Measurements from ENCODE around the gene LCN12.

Gene LCN12

DNA sequence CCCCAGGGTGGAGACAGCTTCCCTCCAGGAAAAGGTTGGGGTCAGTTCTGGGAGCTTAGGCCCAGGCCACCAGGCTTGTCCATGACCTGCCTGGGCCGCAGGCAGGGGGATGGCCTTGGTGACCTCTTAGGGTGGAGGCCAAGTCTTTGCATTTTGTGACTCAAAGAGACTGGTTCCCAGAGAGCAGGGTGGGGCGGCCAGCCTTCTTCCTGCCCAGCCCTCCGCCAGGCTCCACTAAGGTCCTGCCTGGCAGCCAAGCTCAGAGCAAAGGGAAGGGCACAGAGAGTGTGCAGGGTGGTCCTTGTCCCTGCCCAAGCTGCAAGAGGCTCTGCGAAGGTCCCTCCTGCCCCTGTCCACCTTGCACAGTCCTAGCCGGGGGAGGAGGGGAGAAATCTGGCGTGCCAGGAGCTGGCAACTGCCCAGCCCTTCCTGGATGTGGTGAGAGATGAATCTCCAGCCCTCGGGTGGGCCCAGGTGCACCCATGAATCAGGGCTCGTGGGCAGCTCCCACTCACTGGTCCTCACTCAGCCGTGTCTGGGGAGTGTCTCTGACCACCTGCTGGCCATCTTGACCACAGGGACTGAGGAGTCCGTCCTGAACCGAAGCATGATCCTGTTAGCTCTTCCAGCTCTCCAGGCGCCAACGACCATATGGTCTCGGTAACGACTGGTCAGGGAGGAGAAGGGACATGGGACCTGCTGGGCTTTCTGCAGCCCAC, 22.9 kb downstream of the LCN12 start:
- no peak for DNase-seq (ENCODE audit: low read depth)

DNA sequence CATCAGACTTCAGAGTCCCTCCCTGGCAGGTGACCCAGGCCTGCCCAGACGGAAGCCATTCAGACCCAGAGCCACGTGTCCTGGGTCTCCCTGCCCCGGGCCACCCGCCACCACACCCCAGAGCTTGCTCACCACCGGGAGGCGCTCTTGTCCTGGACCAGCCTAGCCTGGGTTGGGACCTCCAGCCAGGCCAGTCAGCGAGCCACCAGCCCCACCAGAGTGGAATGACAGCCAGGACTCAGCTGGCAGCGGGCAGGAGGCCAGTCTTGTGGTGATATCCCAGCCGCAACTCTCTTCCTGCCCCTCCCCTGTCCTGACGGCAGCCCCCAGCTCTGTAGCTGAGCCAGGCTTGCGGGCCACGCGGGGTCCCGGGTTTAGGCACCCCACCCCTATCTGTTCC, 23.6 kb downstream of the LCN12 start:
- DNase-seq (ENCODE audit: low read depth): no peak

DNA sequence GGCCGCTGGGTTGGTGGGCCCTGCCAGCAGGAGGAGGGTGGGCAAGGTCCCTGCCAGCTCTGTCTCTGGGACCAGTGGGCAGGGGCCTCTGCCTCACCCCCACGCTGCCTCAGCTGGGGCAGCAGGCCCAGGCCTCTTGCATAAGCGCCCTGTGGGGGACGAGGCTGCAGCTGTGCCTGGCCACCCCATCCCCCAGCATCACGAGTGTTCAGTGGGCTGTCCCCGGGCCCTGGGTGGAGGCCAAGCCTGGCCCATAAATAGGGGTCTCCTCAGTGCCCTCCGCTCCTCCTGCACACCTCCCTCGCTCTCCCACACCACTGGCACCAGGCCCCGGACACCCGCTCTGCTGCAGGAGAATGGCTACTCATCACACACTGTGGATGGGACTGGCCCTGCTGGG, 25.1 kb downstream of the LCN12 start, which contains the start of gene PTGDS:
TSS of gene PTGDS (plus strand) at position 282 of the 400 bp plus-strand sequence. CDS start at position 357, 75 bp downstream.
- no peak for DNase-seq (ENCODE audit: low read depth)

DNA sequence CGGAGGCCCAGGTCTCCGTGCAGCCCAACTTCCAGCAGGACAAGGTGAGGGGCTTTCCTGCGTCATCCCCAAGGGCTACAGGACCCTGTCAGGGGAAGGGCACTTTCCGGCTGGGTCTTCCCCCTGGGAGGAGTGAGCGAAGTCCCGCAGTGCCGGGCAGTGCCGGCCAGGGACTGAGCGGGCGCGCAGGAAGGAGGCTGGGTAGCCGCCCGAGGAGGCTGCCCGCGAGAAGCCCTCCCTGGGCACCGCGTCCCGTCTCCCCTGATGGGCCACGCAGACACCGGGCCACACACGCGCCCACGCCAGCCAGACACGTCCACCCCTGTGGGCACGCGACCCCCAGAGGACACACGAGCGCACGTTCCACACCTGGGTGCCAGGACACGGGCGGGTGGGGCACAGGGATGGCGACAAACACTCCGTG, 25.6 kb downstream of the LCN12 start:
- no peak for DNase-seq (ENCODE audit: low read depth)

DNA sequence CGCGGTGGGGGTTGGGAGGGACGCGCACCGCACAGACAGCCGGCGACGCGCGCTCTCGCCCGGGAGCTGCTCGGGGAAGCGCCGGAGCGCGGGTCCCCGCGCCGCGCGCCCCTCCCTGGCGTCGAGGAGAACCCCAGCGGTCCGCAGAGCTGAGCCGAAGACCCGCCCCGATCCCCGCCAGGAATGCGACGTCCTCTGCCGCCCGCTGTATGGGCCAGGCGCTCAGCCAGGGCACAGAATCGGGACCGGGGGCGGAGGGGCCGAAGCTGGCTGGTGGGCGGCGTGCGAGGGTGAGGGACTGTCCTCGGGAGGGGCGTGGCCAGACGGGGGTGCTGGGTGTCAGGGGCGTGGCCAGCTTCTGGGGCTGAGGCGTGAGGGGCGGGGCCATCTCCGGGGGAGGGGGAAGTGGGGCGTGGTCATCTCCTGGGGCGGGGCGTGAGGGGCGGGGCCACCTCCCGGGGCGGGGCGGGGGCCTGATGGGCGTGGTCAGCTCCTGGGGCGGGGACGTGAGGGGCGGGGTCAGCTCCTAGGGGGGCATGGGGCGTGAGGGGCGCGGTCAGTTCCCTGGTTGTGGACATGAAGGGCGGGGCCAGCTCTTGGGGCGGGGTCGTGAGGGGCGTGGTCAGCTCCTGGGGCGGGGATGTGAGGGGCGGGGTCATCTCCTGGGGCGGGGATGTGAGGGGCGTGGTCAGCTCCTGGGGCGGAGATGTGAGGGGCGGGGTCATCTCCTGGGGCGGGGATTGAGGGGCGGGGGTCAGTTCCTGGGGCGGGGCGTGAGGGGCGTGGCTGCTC, 26.2 kb downstream of the LCN12 start:
- peak; percentile 59 for DNase-seq (ENCODE audit: low read depth)

DNA sequence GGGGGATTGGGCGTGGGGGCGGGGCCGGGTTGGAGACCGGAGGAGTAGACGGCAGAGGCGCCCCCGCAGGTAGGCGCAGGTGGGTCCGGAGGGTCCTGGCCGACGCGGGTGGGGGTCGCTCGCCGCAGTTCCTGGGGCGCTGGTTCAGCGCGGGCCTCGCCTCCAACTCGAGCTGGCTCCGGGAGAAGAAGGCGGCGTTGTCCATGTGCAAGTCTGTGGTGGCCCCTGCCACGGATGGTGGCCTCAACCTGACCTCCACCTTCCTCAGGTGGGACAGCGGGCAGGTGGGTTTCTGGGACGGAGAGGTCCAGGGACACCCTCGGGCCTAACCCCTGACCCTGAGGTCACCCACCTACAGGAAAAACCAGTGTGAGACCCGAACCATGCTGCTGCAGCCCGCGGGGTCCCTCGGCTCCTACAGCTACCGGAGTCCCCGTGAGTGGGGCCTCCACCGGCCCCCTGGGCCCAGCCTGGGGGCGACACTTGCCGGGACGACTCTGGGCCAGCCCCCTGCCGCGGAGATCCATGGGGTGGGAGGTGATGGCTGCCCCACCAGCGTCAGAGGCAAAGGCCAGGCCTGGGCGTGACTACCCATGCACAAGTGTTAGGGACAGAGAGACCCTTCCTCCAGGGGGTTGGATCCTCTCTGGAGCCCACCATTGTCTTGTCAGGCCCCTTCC, 26.9 kb downstream of the LCN12 start:
- DNase-seq (ENCODE audit: low read depth): no peak

DNA sequence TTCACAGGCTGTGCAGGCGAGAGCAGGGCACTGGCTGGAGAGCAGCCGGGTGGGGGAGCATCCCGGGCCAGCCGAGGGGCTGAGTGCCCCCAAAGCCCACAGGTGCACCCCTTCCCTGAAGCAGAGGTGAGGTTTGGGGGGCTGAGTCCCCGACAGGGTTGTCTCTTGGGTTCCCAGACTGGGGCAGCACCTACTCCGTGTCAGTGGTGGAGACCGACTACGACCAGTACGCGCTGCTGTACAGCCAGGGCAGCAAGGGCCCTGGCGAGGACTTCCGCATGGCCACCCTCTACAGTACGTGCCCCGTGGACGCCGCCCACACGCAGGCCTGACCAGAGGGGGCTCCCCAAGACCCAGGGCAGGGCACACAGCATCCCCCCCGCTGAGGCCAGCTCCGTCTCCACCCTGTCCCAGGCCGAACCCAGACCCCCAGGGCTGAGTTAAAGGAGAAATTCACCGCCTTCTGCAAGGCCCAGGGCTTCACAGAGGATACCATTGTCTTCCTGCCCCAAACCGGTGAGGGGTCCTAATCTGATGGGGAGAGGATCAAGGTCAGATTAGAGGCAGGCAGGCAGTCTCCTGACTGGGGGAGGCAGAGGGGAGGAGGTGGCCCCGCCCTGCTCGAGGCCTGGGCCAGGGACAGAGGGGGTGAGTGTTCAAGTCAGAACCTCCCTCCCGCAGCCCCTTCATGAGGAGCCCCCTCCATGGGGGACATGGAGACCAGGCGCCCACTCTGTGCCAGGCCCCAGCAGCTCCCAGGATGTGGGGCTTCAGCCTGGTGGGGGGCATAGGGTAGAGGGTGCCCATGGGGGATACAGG, 27.9 kb downstream of the LCN12 start:
- no peak for DNase-seq (ENCODE audit: low read depth)

DNA sequence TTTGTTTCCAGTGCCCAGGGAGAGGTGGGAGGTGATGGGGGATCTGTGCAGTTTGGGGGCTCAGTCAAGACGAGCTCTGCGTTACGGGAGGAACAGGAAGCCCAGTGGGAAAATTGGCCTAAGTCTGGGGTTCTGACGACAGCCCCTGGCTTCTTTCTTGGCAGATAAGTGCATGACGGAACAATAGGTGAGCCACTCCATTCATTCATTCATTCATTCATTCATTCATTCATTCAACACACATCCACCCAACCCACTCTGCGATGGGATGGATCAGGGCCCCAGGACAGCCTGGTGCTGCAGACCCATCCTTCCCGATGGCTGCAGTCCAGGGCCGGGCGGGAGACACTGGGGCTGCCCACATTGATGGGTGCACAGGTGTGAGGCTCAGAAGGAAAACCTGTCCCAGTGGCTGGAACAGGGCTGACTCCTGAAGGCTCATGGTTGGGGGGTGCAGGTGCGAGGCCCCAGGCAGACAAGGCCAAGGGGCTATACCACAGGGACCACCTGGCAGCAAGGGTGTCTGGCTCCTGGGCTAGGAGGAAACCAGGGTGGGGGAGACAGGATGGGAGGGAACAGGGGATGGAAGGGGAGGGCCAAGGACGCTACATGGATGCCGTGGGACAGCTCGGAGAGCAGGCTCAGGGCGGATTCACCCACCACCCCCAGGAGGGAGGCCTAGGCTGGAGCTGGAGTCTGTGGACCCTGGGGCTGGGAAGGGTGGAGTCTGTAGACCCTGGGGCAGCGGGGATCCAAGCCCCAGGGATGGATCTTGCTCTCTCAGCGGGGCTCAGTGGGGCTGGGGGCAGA, 28.8 kb downstream of the LCN12 start:
- no peak for DNase-seq (ENCODE audit: low read depth)

DNA sequence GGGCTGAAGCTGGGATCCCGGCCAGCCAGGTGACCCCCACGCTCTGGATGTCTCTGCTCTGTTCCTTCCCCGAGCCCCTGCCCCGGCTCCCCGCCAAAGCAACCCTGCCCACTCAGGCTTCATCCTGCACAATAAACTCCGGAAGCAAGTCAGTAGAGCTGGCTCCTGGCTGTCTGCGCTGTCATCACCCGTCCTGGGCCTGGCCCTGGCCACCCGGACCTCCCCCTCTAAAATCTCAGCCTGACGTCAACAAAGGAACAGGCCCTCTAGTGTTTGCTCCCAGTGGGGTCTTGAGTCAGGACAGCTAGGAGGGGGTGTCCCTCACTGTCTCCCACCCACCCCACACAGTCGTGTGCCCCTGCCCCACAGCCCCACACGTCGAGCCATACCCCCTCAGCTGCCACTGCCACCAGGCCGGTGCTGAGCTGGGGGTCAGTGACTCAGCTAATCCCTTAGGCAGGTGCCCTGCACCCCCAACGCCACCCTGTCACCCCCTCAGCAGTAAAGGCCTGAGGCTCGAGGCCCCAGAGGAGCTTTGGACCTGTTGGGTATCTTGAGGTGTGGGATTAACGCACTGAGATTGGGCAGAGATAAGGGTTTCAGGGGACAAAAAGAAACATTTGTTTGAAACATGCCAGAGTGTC, 29.6 kb downstream of the LCN12 start:
- DNase-seq (ENCODE audit: low read depth): no peak

DNA sequence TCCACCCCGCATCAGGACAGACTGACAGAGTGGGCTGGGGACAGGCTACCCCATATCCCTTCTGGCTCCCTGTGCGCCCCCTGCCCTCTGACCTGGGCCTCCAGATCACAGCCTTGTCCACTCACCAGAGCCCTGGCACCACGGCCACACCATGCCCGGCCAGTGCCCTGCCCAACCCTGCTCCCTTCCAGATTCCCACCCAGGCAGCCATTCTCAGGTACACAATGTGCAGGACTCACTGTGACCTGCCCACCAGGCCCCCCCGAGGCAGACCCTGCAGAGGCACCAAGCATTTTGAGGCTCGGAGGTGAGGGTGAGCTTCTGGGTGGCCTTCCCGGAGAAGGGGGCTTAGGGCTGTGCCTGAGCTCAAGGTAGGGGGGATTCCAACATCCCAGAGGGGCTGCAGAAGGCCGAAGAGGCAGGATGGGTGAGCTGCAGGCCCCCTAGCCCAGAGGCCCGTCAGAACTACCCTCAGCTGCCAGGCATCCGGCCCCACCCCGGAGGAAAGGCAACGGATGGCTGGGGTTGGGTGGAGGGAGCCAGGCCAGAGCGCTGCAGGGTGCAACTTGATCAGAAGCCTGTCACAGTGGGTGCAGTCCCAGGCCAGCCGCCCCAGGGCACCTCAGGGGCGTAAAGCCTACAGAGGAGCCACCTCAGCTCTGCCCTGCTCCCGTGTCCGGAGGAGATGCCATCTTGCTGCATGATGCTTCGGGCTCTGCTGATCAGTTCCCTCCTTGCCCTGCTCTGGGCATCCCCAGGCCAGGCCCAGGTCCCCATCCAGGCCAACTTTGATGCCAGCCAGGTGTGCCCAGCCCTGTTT, 30.4 kb downstream of the LCN12 start, which contains the start of gene LCNL1:
TSS of gene LCNL1 (plus strand) at position 762 of the 820 bp plus-strand sequence. CDS start 594 bp downstream, outside the sequence.
- no peak for DNase-seq (ENCODE audit: low read depth)

DNA sequence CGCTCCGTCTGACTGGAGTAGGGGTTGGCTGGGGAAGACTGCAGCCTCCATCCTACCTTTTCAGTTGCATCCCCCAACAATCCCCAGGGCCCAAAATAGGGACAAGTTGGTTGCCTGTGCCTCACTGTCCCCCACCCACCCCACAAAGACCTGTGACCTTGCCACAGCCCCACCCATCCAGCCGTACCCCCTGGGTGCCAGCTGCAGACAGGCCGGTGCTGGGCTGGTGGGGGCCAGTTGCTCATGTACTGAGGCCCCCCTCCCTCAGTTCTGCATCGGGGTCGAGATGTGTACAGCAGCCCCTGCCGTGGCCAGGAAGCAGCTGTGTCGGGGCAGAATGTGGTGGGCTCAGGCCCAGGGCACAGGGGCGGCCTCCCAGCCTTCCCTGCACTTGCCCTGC, 31.1 kb downstream of the LCN12 start:
- DNase-seq (ENCODE audit: low read depth): no peak

DNA sequence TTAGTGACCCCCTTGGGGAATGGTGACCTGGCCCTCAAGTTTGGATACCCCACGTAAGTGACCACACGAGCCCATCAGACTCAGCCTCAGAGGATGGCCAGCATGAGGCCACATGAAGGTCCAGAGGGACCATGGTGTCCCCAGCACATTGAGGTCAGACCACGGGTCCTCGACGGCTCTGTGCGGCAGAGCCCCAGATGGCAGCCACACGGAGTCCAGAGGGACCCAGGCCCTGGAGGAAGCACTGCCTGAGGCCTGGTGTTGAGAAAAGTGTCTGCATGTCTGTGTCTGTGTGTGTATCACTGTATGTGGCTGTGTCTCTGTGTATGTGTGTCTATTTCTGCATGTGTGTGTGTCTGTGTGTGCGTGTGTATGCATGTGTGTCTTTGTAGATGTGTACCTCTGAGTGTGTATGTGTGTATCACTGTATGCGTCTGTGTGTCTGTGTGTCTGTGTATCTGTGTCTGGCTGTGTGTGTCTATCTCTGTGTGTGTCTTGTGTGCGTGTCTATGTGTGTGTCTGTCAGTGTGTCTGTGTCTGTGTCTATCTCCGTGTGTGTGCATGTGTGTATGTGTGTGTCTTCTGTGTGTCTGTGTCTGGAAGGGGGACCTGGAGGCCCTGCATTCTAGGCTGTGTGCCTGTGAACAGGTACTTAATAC, 31.7 kb downstream of the LCN12 start:
- no peak for DNase-seq (ENCODE audit: low read depth)

DNA sequence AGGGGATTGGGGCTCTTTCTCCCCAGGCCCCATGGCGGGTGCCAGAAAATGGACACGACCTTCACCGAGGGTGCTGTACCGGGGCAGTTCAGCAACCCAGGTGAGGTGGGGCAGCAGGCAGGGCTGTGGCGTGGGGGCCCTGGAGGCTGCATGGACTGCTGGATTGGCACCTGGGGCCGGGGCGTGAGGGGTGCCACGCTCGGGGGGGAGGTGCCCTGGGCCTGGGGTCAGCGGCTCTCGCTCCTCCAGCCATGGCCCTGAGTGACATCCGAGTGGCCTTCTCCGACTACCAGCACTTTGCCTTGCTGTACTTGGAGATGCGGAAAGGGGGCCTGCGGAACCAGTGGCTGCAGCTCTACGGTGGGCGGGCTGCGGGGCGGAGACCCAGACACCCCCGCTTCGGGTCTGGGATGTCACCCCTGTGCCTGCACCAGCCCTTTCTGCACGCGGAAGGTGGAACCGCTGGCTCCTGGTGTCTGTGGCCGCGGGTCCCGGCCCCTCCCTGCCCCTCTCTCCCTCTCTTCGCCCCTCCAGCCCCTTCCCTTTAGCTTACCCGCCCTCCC, 32.5 kb downstream of the LCN12 start:
- DNase-seq (ENCODE audit: low read depth): no peak

DNA sequence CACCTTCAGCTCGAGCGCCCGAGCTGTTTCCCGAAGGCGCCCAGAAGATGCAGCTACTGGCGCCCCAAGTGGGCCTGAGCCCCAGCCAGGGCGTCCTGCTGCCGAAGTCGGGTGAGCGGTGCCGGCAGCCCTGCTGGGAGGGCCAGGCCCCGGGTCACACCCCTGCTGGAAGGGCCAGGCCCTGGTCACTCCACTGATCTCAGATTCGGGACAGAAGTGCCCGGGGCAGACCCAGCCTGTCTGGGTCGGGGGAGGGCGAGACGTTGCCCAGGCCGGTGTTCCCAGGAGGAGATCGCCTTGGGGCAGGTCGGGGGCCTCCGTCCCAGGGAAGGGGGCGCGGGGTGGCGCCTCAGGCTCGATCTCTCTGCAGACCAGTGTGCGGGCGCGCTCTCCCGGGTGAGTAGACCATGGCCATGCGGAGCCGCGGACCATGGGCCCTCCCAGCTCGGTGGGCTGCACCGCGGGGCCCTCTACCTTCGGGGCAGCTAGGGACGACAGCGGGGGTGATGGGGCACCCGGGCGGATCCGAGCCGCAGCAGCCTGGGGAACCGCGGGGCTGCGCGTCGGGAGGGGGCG, 33.0 kb downstream of the LCN12 start:
- DNase-seq (ENCODE audit: low read depth): no peak

DNA sequence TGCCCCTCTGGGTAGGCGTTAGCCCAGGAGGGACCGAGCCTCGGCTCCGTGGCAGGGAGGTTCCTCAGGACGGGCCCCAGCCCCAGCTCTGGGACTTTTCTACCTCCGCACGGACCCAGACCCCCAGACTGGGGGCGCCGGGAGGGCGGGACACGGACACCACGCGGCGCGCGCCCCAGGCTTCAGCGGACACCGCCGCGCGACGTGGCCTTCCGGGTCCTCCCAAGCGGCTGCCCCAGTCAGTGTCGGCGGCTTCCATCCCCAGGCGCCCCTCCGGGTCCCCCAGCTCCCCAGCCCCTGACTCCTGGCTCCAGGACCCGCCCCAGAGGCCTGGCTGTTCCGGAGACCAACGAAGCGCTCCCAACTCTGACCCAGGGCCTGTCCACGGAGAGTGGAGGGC, 33.8 kb downstream of the LCN12 start:
- DNase-seq (ENCODE audit: low read depth): no peak

DNA sequence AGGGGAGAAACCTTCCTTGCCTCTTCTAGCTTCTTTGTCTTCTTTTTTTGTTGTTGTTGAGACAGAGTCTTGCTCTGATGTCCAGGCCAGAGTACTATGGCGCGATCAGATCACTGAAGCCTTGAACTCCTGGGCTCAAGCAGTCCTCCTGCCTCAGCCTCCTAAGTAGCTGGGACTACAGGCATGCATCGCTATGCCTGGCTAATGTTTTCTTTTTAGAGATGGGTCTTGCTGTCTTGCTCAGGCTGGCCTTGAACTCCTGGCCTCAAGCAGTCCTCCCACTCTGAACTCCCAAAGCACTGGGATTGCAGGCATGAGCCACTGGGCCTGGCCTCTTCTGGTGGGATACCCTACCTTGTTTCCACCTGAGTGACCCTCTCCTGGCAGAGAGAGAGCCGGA, 36.8 kb downstream of the LCN12 start:
- DNase-seq (ENCODE audit: low read depth): no peak

DNA sequence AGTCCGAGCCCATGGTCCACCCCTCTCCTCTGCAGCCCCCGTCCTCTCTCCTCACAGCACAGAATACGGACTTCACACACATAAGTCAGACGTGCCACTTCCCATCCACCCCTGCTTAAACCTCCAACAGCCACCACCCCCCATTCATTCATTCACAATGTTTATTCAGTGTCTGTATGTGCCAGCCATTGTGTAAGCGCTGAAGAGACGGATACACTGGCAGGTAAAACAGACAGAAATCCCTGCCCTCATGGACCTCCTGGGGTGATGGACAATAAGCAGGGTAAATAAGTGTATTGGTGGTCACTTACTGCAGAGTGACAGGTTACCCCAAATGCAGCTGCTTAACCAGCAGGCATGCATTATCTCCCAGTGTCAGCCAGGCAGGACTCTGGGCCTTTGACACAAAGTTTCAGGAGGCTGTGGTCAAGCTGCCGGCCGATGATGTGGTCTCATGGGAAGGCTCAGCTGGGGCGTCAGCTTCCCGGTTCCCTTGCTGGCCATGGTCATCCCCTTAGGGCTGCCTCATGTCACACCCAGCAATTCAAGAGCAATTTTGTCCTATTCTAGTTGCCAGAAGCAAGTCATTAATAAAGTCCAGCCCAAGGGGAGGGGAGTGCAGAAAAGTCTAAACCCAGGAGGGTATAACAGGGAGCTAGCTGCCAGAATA, 38.3 kb downstream of the LCN12 start:
- DNase-seq (ENCODE audit: low read depth): no peak
